ENCODE data around the gene LRP1B.

Gene LRP1B

DNA sequence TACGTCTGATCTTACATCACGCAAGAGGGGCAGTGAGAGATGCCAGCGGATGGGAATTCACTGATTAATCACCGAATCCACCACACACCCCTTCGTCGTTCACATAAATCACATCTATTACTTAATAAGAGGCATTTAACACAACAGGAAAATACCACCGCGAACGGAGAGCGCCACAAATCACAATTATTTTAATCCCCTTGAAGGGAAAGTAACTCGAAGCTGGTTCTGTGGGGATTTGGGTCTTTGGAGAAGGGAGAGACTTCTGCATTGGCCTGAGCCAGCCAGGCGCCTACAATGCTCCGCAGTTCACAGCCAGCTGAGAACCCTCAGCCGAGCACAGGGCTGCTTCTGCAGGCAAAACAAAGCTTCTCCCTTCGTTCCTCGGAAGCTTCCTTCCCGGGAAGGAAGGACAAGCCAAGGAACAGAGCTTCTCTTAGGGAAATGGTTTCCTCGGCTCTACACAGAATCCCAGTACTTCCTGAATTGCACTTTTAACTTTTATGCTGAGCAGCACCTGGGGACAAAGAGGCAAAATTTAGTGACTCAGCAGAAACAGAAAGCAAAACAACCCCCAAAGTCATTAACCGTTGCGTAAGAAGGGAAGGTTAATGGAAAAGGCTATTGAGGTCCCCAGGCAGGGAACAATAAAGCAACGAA is at the start of gene LRP1B:
Gene LRP1B (minus strand): TSS at position 7 of the 660 bp plus-strand sequence. CDS start 287 bp downstream, outside the sequence.
- no peak for DNase-seq (ENCODE audit: low read depth in 1 of 2, low spot score in 1 of 2)

GRCh38 chr2:142179686-142180085 is 48.9 kb upstream of the LRP1B start:
- no peak for DNase-seq (ENCODE audit: low read depth in 1 of 2, low spot score in 1 of 2)

- no peak for DNase-seq (ENCODE audit: low read depth in 1 of 2, low spot score in 1 of 2)
These were observed 47.8 kb upstream of the LRP1B start for GRCh38 chr2:142178604-142179003.

DNA sequence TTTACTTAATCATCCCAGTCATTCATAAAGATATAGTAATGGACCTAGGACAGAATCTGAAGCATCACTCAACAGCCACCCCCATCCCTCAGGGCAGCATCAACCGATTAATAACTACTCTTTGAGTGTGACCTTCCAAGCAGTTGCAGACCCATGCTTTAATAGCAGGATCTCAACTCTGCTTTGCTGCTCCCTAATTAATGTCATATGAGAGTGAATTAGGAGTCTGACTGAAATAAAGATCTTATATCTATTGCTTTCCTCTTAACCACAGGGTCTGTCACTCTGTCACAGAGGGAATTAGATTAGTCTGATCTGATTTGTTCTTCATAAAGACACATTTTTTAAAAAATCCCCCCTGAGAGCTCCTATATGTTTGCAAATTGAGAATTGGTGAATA is 46.1 kb upstream of the LRP1B start:
- DNase-seq (ENCODE audit: low read depth in 1 of 2, low spot score in 1 of 2): no peak

- DNase-seq (ENCODE audit: low read depth in 1 of 2, low spot score in 1 of 2): no peak
These were observed 45.1 kb upstream of the LRP1B start for GRCh38 chr2:142175813-142176338.

DNA sequence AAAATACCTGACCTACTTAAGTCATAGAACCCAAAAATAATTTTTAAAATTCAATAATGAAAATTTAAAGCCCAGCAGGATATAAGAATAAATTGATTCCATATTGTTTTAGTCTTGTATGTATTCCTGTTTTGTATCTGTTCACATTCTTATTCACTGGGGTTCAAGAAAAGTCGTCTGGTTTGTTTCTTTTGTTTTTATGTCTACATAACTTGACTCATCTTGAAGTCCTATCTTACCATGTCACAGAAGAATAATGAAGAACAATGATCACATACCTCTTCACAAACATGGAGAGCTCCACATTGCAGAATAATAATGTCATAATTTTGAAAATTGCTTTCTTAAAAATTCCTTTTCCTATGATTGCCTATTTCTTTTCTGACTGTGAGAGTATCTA is 43.4 kb upstream of the LRP1B start:
- no peak for DNase-seq (ENCODE audit: low read depth in 1 of 2, low spot score in 1 of 2)

DNA sequence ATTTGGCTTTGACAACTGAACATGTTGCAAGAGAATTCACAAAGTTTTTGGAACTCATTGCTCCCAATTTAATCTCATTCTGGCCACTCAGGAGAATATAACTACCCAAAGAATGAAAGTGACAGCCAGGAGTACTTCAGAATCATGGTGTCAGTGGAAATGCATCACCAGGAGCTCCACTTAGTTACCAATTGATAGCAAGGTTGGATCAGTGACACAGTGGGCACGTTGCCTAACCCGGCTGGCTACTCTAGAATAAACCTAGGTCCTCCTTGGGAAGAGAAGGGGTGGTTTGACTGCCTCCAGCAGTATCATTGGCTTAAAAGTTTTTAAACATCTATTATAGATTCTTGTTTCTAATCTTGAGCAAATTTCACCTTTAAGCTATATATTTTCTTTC is 40.0 kb upstream of the LRP1B start:
- DNase-seq (ENCODE audit: low read depth in 1 of 2, low spot score in 1 of 2): no peak

- no peak for DNase-seq (ENCODE audit: low read depth in 1 of 2, low spot score in 1 of 2)
These were observed 35.0 kb upstream of the LRP1B start for GRCh38 chr2:142165790-142166189.

DNA sequence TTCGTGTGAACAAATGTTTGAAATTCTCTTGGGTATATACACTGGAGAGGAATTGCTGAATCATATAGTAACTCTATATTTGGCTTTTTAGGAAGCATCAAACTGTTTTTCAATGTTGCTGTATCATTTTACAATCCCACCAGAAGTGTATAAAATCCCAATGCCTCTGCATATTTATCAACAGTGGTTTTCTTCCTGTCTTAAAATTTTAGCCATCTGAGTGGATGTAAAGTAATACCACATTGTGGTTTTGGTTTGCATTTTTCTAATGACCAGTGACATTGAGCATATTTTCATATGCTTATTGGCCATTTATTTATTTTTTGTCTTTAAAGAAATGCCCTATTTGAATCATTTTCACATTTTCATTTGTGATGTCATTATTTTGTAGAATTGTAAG is 22.8 kb upstream of the LRP1B start:
- no peak for DNase-seq (ENCODE audit: low read depth in 1 of 2, low spot score in 1 of 2)

- DNase-seq (ENCODE audit: low read depth in 1 of 2, low spot score in 1 of 2): no peak
These were observed 19.6 kb upstream of the LRP1B start for GRCh38 chr2:142150453-142150852.

- no peak for DNase-seq (ENCODE audit: low read depth in 1 of 2, low spot score in 1 of 2)
These were observed 13.7 kb upstream of the LRP1B start for GRCh38 chr2:142144547-142144946.

DNA sequence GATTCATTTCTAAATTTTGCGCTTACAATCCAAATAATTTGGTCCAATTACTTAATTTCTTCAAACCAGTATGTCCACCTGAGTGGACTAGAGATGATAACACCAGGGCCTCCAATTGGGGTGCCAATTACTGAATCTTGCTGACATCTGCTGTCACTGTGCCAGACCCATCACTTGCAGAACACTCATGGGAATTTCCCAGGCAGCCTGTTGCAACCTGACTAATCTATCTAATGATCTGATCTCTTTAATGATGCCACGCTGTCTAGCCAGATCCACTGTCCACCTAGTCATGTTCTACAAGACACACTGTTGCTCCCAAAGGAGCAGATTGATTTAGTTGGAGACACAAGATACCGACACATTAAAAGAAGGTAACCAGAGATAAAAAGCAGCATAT is 11.8 kb upstream of the LRP1B start:
- no peak for DNase-seq (ENCODE audit: low read depth in 1 of 2, low spot score in 1 of 2)

- DNase-seq (ENCODE audit: low read depth in 1 of 2, low spot score in 1 of 2): no peak
These were observed 9.6 kb upstream of the LRP1B start for GRCh38 chr2:142140434-142140845.

DNA sequence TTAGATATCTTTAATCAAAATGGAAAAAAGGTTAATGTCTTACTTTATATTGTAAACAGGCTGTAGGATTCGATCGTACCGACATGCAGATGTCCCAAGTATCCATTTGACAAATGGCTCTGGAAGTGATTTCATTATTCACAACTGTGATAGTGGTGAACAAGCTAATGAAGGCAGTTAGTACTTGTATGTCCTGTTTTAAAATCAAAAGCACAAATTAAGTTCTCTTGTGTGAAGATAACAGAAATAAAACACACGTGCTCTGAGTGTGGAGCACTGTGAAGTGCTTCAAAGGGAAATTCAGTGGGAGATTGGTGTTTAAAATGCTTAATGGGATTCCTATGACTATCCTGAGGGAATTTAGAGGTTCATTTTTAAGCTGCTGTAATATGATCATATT is 8.6 kb upstream of the LRP1B start:
- DNase-seq (ENCODE audit: low read depth in 1 of 2, low spot score in 1 of 2): no peak

DNA sequence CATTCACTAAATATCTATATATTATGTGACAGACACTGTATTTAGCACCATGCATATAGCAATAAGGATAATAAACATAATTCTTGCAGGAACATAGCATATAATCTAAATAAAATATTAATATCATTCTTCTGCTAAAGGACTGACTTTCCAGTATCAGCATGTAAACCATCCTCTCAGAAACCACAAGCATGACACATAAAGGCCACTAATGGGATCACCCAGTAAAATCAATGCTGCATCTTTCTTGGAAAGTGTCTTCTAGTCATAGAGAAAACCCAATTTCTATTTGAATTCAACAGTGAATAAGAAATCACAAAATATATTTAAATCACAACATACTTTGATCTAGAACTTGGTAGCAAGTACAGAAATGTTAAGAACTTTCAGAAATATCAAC is 5.8 kb upstream of the LRP1B start:
- DNase-seq (ENCODE audit: low read depth in 1 of 2, low spot score in 1 of 2): no peak

DNA sequence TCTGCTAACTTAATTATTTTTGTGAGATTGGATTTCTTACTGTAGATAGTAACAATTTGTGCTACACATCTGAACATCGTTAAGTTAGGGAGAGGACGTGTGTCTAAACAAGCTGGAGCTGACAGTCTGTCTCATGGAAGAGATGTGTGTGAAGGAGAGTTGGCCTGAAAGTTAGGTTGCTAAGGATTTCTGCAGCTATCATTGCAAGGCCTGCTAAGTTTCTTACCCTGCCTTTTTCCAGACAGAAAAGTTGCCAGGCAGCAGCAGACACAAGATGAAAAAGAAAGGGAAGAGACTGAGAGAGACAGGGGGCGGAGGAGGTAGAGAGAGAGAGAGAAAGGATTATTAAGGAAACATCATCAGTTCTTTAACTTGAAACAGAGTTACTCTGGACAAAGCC is 4.1 kb upstream of the LRP1B start:
- DNase-seq (ENCODE audit: low read depth in 1 of 2, low spot score in 1 of 2): no peak

GRCh38 chr2:142130111-142131009 is 456 bp downstream of the LRP1B start:
- DNase-seq (ENCODE audit: low read depth in 1 of 2, low spot score in 1 of 2): no peak

DNA sequence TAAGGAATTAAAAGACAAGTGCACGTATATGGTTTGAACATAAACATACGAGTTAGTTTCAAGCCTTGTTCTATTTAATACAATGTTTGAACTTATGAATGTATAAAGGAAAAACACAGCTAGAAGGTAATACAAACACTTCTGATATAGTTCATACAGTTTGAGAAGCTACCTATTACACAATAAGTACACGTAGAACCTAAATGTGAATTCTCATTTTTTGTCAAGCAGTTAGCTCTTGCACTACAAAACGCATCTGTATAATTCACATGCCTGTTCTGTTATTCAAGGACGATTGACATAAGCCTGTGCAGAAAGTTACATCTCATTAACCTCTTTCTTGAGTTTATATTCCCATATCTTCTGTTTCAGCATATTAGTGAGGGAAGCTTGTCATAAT is 2.7 kb downstream of the LRP1B start:
- DNase-seq (ENCODE audit: low read depth in 1 of 2, low spot score in 1 of 2): no peak

- DNase-seq (ENCODE audit: low read depth in 1 of 2, low spot score in 1 of 2): no peak
These were observed 3.6 kb downstream of the LRP1B start for GRCh38 chr2:142127248-142127647.

DNA sequence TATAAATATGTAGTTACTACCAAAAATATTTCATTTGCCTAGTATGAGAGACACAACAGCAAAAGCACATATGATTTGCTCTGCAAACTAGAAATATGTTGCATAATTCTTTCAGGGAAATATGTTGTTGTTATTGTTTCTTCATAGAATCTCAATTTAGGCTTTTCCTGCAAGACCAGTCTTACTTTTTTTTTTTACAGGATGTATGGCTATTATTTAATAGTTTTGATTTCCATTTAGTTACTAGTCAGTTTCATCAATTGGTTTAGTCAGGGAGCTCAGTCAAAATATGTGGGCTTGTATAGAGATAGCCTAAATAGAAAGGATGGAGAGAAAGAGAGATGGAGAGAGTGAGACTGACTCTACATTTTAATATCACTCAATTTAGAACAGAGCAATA is 6.1 kb downstream of the LRP1B start:
- no peak for DNase-seq (ENCODE audit: low read depth in 1 of 2, low spot score in 1 of 2)

- no peak for DNase-seq (ENCODE audit: low read depth in 1 of 2, low spot score in 1 of 2)
These were observed 11.5 kb downstream of the LRP1B start for GRCh38 chr2:142119347-142119746.

DNA sequence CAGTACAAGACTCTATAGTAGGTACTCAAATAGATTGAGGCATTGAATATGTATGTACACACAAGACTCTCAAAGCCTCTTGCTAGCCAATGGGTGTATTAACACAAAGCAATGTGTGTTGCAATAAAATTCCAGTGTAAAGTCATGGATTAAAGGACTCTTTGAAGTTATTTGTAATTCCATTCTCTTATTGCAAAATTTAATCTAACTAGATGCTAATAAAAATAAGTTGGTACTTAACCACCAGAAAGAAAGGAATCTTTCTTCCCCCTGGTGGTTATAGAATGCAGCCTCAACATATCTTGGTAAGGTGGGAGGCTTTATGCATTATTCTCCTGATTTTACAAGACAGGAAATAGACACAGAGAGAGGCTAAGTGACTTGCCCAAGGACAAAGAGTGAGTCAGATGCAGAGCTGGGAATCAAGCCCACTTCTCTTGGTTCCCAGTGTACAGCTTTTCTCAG is 18.0 kb downstream of the LRP1B start:
- DNase-seq (ENCODE audit: low read depth in 1 of 2, low spot score in 1 of 2): no peak

All from activated CD4-positive, alpha-beta T cell treated with anti-CD3 and anti-CD28 coated beads, Interleukin-2, amount 50 U/mL, for 24 hours (primary cell).